Epithelial cell of esophagus (primary cell): ENCODE data around the gene MDK.

Source experiments
- DNase-seq: peaks from one replicate; pipeline ENCODE4 v3.0.0; 2010; ENCODE audit warnings: low read depth
- H3K4me3 ChIP-seq: 2 replicates; pipeline ENCODE4 v1.5.1; 2011; ENCODE audit warnings: mild to moderate bottlenecking, low read length, control low read depth
- TF ChIP-seq, protein P1 (sequence below): IDR thresholded peaks from 2 replicates; pipeline ENCODE4 v1.5.1; 2011; ENCODE audit warnings: low read depth, mild to moderate bottlenecking, low read length, control low read depth, inconsistent platforms; ENCODE audit not compliant: insufficient read depth; ENCODE audit errors: missing control alignments

Gene MDK

GRCh38 chr11:46431211-46431610 is 49.7 kb downstream of the MDK start:
- H3K4me3 ChIP-seq: no peak overlapping the region
- no peak for DNase-seq
- TF ChIP-seq, protein P1, sequence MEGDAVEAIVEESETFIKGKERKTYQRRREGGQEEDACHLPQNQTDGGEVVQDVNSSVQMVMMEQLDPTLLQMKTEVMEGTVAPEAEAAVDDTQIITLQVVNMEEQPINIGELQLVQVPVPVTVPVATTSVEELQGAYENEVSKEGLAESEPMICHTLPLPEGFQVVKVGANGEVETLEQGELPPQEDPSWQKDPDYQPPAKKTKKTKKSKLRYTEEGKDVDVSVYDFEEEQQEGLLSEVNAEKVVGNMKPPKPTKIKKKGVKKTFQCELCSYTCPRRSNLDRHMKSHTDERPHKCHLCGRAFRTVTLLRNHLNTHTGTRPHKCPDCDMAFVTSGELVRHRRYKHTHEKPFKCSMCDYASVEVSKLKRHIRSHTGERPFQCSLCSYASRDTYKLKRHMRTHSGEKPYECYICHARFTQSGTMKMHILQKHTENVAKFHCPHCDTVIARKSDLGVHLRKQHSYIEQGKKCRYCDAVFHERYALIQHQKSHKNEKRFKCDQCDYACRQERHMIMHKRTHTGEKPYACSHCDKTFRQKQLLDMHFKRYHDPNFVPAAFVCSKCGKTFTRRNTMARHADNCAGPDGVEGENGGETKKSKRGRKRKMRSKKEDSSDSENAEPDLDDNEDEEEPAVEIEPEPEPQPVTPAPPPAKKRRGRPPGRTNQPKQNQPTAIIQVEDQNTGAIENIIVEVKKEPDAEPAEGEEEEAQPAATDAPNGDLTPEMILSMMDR: no peak
